ENCODE data around the gene GIMAP6.
"Not testable (repeated sequence)": the region's sequence is repeated elsewhere in the genome, so short reads cannot be mapped to it uniquely, and the experiment has no call there.

GIMAP6 gene

DNA sequence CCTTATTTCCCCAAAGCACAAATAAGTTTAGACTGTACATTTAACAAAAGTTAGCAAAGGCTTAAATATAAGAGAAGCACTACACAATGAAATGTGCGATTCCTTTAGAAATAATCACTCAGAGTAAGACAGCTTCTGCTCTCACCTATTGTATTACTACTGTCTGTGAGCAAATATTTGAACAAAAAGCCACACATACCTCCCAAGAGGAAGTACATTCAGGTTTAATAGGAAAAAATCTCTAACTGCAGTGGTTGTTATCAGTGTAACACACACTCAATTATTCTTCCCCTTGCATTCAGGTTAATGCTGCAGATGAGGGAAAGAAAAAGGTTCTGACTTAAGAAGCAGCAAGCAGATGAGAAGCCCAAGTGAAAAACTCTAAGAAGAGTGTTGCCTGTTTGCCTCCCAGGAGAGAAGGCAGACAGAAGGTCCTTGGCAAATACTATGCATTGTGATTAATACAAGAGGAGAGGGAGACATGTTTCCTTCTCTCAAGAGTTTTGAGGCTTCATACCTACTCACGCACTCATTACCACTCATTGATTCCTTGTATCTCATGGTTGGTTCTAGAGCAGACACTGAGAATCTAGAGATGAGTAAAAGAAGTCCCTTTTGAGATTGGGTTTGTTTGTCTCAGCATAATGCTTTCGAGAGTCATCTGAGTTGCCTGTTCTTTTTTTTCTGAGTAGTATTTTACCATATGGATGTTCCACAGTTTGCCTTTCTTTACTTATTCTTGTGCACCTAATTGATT, 51.4 kb downstream of the GIMAP6 start:
- H3K9me3 Mint-ChIP-seq: peaks cover 65% of the 10 kb centered on the region
- peaks cover 76% of the 10 kb centered on the region for H3K36me3 Mint-ChIP-seq (ENCODE audit: low read depth)
- H3K27me3 Mint-ChIP-seq (ENCODE audit: low read depth): no peaks in the 10 kb centered on the region
- H3K4me1 Mint-ChIP-seq (ENCODE audit: low read depth): peaks cover 54% of the 10 kb centered on the region
- H3K4me3 Mint-ChIP-seq: peak overlapping the region; percentile 33
- peak overlapping the region; percentile 72 for H3K27ac Mint-ChIP-seq

- Mint-ChIP-seq H3K27ac (peak overlapping the region; percentile 72), H3K9me3 (peaks cover 72% of the 10 kb centered on the region), H3K4me1 (ENCODE audit: low read depth) (peaks cover 53% of the 10 kb centered on the region), H3K36me3 (ENCODE audit: low read depth) (peaks cover 83% of the 10 kb centered on the region), H3K4me3 (peak overlapping the region; percentile 33)
- not testable (repeated sequence) for H3K27me3 Mint-ChIP-seq (ENCODE audit: low read depth)
These were observed 52.1 kb downstream of the GIMAP6 start for GRCh38 chr7:150579979-150580637.
